Putamen (tissue), 1 donor: ENCODE measurements around the gene CCNC.
A peak's percentile ranks its signal among the peaks of the same experiment; 100 is the strongest.
"Not testable (repeated sequence)": the region's sequence is repeated elsewhere in the genome, so short reads cannot be mapped to it uniquely, and the experiment has no call there.

ENCODE experiments used
- DNase-seq: peaks from one replicate; pipeline ENCODE4 v3.0.0-alpha.2; 2016; ENCODE audit warnings: low spot score

CCNC gene

GRCh38 chr6:99602520-99603420 lies 34.3 kb upstream of the CCNC start:
- no peak for DNase-seq

DNA sequence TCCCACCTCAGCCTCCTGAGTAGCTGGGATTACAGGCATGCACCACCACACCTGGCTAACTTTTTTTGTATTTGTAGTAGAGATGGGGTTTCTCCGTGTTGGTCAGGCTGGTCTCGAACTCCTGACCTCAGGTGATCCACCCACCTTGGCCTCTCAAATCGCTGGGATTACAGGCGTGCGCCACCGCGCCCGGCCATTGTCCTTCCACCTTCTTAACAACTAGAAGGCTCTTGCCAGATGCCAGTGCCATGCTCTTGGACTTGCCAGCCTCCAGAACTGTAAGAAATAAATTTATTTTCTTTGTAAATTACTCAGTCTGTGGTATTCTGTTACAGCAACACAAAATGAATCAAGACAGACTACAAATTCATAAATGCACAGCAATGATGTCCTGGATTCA lies 26.2 kb upstream of the CCNC start:
- DNase-seq, result not testable (repeated sequence)

DNA sequence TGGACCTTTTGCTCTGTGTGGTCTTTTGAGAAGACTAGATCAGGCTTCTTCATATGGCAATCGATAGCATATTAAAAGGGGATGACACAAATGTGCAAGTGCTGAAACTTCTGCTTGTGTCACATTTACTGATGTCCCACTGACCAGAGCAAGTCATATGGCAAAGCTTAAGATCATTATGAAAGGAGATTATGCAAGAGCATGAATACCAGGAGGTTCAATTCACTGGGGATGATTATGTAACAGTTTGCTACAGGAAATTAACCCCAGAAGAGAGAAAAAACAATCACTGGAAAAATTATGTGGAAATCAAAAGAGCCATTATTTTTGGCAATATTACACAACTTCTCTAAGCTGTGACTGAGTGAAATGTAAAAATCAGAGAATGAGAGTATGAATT lies 24.4 kb upstream of the CCNC start:
- DNase-seq, result no peak

DNA sequence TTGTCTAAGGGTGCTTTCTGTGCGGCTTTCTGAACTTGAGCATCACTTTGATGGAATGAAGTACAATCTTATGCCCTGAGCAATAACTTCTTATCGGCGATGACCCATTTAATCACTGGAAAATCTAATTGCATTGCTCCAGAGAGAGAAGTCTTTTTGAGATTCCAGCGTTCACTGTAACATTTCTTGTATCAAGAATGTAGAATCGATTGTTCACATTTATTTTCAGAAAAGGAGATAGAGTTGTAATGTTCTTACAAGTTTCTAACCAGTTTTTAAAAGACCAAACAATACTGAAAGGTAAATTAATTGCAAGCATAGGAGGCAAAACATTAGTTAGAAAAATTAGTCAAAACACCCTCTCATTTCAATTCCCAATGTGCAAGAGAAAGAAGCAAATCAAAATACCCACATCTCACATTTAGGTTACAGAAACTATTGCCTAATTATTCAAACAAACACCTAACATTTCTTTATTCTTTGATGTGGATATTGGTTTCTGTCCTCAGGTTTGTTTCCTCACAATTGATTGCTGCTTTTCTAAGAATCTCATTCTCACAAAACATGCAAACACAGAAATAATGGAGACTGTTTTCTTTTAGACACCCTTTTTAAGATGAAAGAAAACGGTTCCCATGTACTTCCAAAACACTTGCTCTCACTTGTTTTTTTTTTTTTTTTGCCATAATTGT lies 23.4 kb upstream of the CCNC start:
- DNase-seq, result no peak

DNA sequence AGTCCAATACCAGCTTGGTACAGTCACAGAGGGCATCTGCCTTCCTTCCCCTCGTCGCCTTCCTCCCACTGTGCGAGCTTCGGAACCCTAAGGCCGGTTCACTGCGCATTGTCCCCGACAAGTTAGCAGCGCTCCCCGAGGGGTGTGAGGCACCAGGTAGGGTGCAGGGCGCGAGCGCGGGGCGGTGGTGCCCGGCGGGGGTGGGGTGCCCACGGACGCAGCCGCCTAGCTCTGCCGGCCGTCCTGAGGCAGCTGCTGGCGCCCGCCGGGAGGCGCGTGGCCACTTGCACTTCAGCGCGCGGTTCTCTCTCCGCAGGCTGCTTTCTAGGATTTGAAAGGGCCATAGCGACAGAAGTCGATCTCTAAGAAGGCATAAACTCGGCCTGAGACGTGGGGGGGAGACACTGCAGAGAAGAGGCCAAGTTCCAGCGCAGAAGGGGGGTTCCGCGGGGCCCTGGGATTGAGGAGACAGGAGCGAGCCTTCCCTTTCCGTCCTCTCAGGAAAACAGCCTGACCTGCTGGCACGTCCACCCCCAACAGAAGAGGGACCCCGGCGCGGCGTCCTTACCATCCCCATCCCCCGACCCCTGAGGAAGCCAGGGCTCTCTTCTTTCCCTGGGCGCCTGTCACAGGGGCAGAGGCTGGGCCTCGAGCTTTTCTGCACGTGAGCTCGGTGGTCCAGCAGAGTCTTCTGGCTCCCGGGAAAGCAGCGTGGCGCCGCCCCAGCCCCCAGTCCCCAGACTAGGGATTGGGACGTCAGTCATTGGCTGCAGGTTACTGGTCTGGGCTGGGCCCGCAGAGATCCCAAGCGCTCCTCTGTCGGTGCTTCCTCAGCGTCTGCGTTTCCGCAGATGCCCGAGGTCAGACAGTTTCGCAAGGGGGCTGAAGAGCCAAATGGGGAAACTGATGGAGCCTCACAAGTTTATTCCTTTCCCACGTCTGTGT lies 22.5 kb upstream of the CCNC start:
- no peak for DNase-seq

DNA sequence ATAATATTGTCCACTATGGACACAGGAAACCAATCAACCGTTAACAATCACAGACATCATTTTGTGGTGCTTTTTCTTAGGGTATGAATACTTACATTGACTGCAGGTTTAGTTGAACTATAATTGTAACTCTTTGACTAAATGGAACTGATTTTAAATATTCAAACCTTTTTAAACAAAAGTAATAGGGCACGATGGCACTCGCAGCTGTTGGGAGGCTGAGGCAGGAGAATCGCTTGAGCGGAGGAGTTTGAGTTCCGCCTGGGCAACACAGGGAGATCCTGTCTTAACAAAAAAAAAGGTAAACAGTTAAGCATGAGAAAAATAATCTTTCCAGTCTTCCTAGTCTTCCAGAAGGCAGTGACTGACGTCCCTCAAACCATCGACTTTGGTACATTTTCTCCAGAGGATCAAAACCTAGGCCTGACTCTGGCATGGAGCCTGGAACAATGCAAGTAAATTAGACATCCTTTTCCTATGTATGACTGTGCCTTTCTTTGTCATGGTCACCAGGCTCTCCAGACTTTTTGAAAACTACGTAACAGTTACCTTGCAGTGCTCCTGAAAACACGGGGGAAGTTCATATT lies 21.5 kb upstream of the CCNC start:
- DNase-seq, result no peak

DNA sequence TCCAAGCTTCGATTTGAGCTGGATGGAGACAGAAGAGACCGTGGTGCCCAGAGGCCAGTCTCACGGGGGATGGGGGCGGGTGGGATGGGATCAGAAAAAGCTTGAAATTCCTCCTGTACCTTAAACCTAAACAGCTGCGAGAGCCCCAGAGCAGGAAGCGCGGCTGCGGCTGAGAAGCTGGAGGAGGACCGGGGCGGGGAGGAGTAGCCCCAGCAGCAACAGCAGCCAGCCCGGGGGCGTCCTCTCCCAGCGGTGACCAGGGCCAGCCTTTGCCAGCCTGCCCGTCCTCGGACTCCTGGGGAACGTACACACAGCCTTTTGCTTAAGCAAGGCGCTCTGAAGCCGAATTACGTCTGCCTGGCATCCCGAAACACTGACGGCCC lies 20.8 kb upstream of the CCNC start:
- DNase-seq, result no peak

GRCh38 chr6:99588618-99589289 lies 20.3 kb upstream of the CCNC start:
- DNase-seq, result peak; percentile 23

- DNase-seq, result no peak
These were observed 19.3 kb upstream of the CCNC start for GRCh38 chr6:99587792-99588191.

DNA sequence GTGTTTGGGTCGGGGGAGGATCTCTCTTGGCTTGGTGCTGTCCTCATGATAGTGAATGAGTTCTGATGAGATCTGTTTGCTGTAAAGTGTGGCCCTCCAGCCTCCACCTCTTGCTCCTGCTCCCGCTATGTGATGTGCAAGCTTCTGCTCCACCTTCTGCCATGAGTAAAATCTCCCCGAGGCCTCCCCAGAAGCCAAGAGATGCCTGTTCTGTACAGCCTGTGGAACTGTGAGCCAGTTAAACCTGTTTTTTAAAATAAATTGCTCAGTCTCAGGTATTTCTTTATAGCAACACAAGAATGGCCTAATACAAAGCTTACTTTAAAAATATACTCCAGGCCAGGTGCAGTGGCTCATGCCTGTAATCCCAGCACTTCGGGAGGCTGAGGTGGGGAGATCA lies 11.3 kb upstream of the CCNC start:
- no peak for DNase-seq

GRCh38 chr6:99575544-99576227 lies 7.2 kb upstream of the CCNC start:
- DNase-seq, result no peak

DNA sequence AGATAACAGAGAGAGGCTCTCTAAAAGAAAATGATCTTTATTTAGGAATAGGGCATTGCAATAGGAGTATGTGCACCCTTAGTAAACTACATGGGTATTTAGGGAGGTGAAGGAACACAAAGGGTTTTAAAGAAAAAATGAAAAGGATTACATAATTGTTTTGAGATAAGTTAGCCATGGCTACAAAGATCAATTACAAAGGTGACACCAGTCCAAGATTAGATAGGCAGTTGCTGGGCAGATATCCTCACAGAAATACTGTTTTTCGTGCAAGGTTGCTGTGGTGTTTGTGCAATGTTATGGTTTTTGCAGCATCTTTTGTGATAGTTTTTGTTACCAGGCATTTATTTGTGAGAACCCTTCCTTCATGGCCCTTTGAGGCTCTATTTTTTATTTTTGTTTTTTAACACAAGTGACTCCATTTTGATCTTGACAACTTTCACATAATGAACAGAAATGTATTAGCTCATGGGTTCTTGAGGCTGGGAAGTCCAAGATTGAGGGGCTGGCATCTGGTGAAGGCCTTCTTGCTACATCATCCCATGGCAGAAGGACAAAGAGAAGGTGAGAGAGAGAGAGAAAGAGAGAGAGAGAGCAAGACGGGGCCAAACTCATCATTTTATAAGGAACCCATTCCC lies 5.6 kb upstream of the CCNC start:
- DNase-seq, result no peak

GRCh38 chr6:99563056-99563723 lies 5.3 kb downstream of the CCNC start:
- peak; percentile 4 for DNase-seq

DNA sequence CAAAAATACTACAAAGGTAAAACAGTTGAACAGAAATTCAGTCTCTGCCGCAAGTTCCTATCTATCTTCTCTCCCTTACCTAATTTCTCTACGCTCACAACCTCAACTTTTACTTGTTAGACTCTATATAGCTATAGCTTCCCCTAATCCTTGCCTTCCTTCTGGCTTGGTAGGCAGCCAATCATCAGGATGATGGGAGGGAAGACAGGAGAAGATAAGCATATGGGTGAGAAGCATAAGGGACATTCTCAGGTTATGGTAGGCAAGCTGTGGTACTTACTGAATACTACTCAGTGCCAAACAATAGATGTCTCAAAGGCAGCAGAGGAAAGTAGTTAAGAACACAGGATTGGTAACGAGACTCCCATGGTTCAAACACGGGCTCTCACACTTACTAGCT lies 7.8 kb downstream of the CCNC start:
- no peak for DNase-seq

- no peak for DNase-seq
These were observed 9.4 kb downstream of the CCNC start for GRCh38 chr6:99559057-99559456.

DNA sequence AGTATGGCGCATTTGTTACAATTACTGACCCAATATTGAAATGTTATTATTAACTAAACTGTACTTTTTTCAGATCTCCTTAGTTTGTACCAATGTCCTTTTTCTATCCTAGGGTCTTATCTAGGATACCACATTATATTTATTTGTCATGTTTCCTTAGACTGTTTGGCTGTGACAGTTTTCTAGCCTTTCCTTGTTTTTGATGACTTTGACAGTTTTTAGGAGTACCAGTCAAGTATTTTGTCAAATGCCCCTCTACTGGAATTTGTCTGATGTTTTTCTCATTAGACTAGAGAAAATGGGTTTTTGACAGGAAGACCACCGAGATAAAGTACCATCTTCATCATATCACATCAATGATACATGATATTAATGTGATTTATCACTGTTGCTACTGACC lies 14.6 kb downstream of the CCNC start:
- DNase-seq, result no peak

- DNase-seq, result no peak
These were observed 18.3 kb downstream of the CCNC start for GRCh38 chr6:99550046-99550748.

GRCh38 chr6:99548706-99549105 lies 19.8 kb downstream of the CCNC start:
- no peak for DNase-seq

DNA sequence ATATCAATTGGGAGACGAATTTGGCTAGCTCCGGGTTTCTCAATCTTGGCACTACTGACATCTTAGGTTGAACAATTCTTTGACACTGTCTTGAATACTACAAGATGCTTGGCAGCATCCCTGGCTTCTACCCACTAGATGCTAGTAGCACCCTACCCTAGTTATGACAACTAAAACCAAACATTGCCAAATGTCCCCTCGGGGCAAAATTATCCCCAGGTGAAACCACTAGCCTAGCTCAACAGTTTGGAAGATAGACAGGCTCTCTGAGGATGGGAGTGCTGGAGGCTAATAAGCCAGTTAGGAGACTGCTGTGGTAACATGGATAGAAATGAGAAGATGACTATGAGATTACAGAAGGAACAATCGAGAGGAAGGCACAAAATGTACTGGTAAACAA lies 20.9 kb downstream of the CCNC start:
- no peak for DNase-seq
